Tracheal epithelial cell (primary cell): Measurements from ENCODE around the gene HNMT. TPM values are rescaled to one million over a fixed set of nuclear protein-coding genes. Genes with fewer than 3 reads are reported as not detected.

Experiments used
- total RNA-seq: library from RNA; depleted of rRNA; stranded (reverse); fragments of >200 nt; gene quantifications from 2 replicates; pipeline ENCODE4 v1.2.1, GENCODE V29; 2014

The HNMT gene
- 3.4 and 7.2 TPM in 2 replicates for total RNA-seq

DNA sequence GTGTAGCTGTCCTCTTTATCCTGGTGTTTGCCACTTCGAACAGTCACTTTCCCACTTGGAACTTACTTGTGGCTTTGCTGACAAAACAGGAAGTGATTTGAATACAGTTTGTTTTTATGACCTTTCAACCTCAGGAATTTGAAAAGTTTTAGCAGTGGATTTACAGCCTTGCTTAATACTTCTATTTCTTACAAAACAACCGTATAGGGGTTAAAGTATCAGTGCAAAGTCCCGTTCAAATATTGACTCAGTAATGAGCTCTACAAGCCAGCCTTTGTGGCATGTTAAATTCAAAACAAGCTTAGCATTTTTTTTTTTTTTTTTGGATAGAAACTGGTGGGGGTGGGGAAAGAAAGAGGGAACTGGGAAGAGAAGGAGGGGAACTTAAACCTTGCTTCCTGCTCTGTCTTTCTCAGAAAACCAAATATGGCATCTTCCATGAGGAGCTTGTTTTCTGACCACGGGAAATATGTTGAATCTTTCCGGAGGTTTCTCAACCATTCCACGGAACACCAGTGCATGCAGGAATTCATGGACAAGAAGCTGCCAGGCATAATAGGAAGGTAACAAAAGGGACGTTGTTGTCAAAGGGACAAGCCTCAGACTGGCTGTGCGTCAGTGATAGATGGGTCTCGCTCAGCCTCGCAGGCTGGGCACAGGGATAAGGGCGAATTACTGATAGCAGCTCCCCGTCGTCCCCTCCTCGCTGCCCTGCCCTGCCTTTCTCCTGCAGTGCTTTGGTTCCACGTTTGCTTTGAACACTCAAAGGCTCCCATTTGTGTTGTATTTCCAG is at the start of gene HNMT:
TSS of gene HNMT (plus strand) at position 408 of the 793 bp plus-strand sequence. CDS start at position 427, 19 bp downstream.

